ENCODE results near the gene AGBL4.

AGBL4 gene

DNA sequence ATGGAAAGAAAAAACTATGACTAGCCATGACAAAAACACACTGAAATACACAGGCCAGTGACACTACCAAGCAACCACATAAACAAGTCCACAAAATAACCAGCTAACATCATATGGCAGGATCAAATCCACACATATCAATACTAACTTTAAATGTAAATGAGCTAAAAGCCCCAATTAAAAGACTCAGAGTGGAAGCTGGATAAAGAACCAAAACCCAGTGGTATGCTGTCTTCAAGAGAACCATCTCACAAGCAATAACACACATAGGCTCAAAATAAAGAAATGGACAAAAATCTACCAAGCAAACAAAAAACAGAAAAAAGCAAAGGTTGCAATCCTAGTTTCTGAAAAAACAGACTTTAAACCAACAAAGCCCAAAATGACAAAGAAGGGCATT lies 770.8 kb downstream of the AGBL4 start:
- CTCF ChIA-PET, result no interaction called here
- H3K27ac ChIP-seq, result no peak overlapping the region
- POLR2A ChIA-PET (ENCODE audit: low non-redundant PET), result no interaction called here
- TF ChIP-seq CTCF (conservative IDR thresholded peaks at IDR 0.05; ENCODE audit: low read depth), result no peak
- DNase-seq (ENCODE audit: low spot score), result no peak

- no peak for DNase-seq (ENCODE audit: low spot score)
- ChIA-PET CTCF (no interaction called here), POLR2A (ENCODE audit: low non-redundant PET) (no interaction called here)
- TF ChIP-seq CTCF (conservative IDR thresholded peaks at IDR 0.05; ENCODE audit: low read depth), result no peak
- no peak overlapping the region for H3K27ac ChIP-seq
Observed at GRCh38 chr1:49251019-49251784, 772.6 kb downstream of the AGBL4 start.

DNA sequence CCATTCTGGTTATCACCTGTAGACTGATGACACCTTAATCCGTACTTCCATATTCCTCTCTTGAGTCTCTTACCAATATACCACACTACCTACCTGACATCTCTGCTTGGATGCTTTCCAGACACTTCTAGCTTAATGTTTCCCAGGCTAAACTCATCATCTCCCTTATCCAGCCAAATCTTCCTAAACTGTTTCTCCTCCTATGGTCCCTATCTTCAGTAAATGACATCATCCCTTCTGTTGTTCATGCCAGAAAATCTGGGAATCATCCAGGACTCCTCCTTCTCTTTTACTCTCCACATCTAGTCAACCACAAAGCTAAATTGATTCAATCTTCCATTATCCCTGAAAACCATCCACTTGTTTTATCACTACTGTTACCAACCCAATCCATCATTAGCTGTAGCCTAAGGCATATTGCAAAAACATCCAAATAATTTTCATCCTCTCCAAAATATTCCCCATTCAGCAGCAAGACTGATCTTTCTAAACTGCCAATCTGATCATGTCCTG lies 783.0 kb downstream of the AGBL4 start:
- no peak overlapping the region for H3K27ac ChIP-seq
- TF ChIP-seq CTCF (conservative IDR thresholded peaks at IDR 0.05; ENCODE audit: low read depth), result no peak
- DNase-seq (ENCODE audit: low spot score), result no peak
- ChIA-PET POLR2A (ENCODE audit: low non-redundant PET) (no interaction called here), CTCF (no interaction called here)

- CTCF ChIA-PET, result no interaction called here
- no peak for TF ChIP-seq CTCF (conservative IDR thresholded peaks at IDR 0.05; ENCODE audit: low read depth)
- no peak overlapping the region for H3K27ac ChIP-seq
- POLR2A ChIA-PET (ENCODE audit: low non-redundant PET), result no interaction called here
- DNase-seq (ENCODE audit: low spot score), result no peak
Observed at GRCh38 chr1:49234988-49235387, 788.8 kb downstream of the AGBL4 start.

DNA sequence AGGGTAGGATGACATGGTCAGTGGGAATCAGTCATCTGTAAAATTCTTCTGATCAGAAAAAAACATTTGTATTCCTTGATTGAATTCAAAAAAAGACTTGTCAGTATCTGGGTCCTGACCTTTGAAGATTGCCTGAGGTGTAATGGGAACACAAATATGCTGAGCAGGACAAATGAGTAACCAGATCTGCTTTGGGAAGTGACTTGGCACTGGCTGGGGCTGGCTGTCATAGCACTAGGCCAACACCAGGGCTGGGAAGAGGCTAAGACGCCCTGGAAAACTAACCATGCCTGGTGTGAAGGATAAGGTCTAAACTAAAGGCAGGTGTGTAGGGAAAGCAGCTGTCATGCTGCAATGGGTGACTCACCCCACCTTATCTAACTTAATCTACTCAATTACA lies 794.2 kb downstream of the AGBL4 start:
- no peak overlapping the region for H3K27ac ChIP-seq
- no peak for TF ChIP-seq CTCF (conservative IDR thresholded peaks at IDR 0.05; ENCODE audit: low read depth)
- CTCF ChIA-PET, result no interaction called here
- POLR2A ChIA-PET (ENCODE audit: low non-redundant PET), result no interaction called here
- DNase-seq (ENCODE audit: low spot score), result no peak

GRCh38 chr1:49226758-49227157 lies 797.0 kb downstream of the AGBL4 start:
- H3K27ac ChIP-seq, result no peak overlapping the region
- POLR2A ChIA-PET (ENCODE audit: low non-redundant PET), result no interaction called here
- CTCF ChIA-PET, result no interaction called here
- TF ChIP-seq CTCF (conservative IDR thresholded peaks at IDR 0.05; ENCODE audit: low read depth), result no peak
- DNase-seq (ENCODE audit: low spot score), result no peak

All from RWPE1 (cell line).